Hematopoietic multipotent progenitor cell treated with erythropoietin and hydrocortisone succinate and interleukin-3 and kit ligand, for 6 days (in vitro differentiated cells): ENCODE results near the gene TBX4.

ENCODE experiments used
- DNase-seq: peaks from one replicate; pipeline ENCODE4 v3.0.0-alpha.2; 2015

Gene TBX4

GRCh38 chr17:61452301-61453290 lies at the start of gene TBX4:
Gene TBX4 (plus strand): TSS chr17:61452422. CDS start chr17:61456491, 4,069 bp downstream.
- no peak for DNase-seq

- DNase-seq: no peak
Observed at GRCh38 chr17:61402978-61403800, 49.0 kb upstream of the TBX4 start.

- DNase-seq: no peak
Observed at GRCh38 chr17:61403801-61404662, 48.2 kb upstream of the TBX4 start.

GRCh38 chr17:61404663-61404912 lies 47.6 kb upstream of the TBX4 start:
- no peak for DNase-seq

GRCh38 chr17:61404913-61405685 lies 47.1 kb upstream of the TBX4 start:
- no peak for DNase-seq

- no peak for DNase-seq
Observed at GRCh38 chr17:61405686-61406536, 46.3 kb upstream of the TBX4 start.

GRCh38 chr17:61406537-61406845 lies 45.7 kb upstream of the TBX4 start:
- no peak for DNase-seq

- no peak for DNase-seq
Observed at GRCh38 chr17:61406971-61407911, 45.0 kb upstream of the TBX4 start.

- DNase-seq: peak; percentile 4
Observed at GRCh38 chr17:61408151-61409041, 43.8 kb upstream of the TBX4 start.

GRCh38 chr17:61409301-61410112 lies 42.7 kb upstream of the TBX4 start:
- peak; percentile 66 for DNase-seq

- DNase-seq: peak; percentile 81
Observed at GRCh38 chr17:61410141-61411010, 41.8 kb upstream of the TBX4 start.

- no peak for DNase-seq
Observed at GRCh38 chr17:61411011-61411260, 41.3 kb upstream of the TBX4 start.

- peak; percentile 53 for DNase-seq
Observed at GRCh38 chr17:61411261-61412142, 40.7 kb upstream of the TBX4 start.

- peak; percentile 77 for DNase-seq
Observed at GRCh38 chr17:61412143-61412859, 39.9 kb upstream of the TBX4 start.

GRCh38 chr17:61412860-61413660 lies 39.2 kb upstream of the TBX4 start:
- DNase-seq: no peak
